Activated CD8-positive, alpha-beta memory T cell treated with anti-CD3 and anti-CD28 coated beads for 24 hours (primary cell): Measurements from ENCODE around the gene MAGI1.

Experiments used
- DNase-seq: peaks from one replicate; pipeline ENCODE4 v3.0.0-alpha.2; 2020

The MAGI1 gene

GRCh38 chr3:65828706-65829105 is 210.0 kb downstream of the MAGI1 start:
- DNase-seq = no peak

DNA sequence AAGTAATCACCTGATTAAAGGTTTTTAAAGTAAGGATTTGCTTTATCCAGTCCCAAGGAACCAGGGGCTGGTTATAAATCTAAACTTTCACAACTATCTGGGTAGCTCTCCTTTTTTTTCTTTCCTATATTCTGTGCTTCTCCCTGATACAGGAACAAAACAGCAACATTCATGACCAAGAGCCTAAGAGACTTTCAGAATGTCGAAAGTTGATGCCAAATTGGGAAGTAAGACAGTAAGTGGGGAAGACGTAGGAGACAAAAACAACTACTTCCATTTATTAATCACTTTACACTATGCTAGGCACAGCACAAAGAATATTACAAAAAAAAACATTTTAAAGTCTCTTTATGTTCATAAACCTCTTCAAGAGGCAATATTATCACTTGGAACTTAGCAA is 211.6 kb downstream of the MAGI1 start:
- DNase-seq = no peak

DNA sequence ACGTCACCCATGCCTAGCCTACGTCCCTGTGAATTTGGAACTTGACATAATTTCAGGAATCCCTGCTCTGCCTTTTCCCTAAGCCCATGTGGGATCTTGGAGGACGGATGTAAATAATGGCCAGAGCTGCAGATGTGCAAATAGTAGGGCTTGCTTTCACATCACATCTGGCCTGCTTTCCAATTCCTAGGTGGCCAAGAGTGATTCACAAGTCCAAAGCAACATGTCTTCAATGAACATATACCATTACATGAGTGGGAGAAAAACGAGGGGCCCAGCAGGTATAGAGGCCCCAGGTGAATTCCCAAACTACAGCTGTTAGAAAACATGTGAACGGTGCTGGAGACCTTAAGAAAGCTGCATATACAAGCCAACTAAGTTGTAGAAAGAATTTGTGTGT is 214.6 kb downstream of the MAGI1 start:
- DNase-seq = no peak

GRCh38 chr3:65820600-65820999 is 218.1 kb downstream of the MAGI1 start:
- no peak for DNase-seq

GRCh38 chr3:65819896-65820295 is 218.8 kb downstream of the MAGI1 start:
- DNase-seq = no peak

DNA sequence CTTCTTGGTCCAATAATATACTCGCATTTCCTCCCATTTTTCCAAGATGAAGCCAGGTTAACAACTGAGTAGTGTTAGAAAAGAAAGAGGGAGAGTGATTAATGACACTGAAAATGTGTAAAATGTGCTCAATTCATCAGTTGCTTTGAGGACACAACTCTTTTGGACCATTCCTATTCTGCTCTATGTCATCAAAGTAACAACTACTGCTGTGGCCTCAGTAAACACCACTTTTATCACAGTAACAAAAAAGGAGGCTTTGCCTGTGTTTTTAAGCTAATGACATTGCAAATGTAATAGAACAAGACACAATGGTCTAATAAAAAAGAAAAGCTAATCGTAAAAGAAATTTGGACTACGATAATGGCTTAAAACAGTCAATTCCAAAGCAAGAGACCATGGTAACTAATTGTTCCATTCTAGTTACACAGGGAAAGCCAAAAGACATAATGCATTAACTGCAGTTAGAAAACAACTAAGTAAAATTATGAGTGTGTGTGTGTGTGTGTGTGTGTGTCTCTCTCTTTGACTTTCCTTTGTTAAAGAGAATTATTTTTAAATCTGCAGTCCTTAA is 221.1 kb downstream of the MAGI1 start:
- no peak for DNase-seq

GRCh38 chr3:65816208-65816607 is 222.5 kb downstream of the MAGI1 start:
- no peak for DNase-seq

DNA sequence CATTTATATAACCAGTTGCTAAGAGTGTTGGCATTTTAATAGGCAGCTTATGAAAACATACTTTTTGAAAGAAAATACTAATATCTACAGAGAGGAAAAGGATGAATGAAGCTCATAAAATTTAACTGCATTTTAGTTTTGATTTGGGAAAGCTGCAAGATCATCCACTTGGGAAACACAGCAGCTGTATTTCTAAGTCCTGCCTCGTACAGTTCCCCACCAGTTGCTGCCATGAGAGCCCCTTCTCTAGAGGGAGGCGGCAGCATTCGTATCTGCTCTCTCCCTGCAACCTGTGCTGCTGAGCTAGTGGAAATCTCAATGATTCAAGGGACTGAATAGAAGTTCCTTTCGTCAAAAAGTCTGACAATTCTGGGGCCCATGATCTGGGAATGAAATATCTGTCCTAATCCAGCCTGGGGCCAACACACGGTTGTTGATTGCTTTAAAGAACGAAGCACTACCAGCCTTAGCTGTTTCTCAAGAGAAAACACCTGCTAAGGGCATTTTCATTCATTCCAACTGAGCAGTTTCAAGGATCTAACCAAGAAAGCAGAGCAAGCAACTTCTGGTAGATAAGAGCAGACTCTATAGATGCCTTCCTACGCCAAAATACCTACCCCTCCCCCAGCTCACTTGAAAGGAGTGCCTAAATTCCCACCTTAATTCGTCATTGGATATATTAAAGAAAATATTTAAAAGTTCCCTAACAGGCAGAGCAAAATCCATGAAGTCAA is 223.7 kb downstream of the MAGI1 start:
- DNase-seq = no peak

GRCh38 chr3:65811892-65812291 is 226.8 kb downstream of the MAGI1 start:
- DNase-seq = no peak

- no peak for DNase-seq
Observed at GRCh38 chr3:65811086-65811761, 227.5 kb downstream of the MAGI1 start.

DNA sequence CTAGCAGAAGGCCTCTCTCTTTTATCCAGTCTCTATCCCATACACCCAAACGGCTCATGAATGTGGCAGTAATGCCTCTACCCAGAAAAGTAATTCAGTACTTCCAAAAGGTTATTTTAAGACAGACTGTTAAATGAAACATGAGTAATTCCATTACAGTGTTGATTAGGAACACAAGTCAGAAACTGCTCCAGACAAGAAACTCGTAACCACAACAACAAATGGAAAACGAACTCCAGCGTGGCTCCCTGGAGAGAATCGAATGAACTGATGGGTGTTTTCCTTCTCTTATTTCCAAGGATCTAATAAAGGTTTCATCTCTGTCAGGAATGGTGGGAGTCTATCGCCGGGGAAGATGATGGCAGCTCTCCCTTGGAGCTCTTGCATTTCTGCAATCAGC is 228.4 kb downstream of the MAGI1 start:
- no peak for DNase-seq

- DNase-seq = no peak
Observed at GRCh38 chr3:65809641-65810150, 229.0 kb downstream of the MAGI1 start.

GRCh38 chr3:65808824-65809223 is 229.9 kb downstream of the MAGI1 start:
- DNase-seq = no peak

DNA sequence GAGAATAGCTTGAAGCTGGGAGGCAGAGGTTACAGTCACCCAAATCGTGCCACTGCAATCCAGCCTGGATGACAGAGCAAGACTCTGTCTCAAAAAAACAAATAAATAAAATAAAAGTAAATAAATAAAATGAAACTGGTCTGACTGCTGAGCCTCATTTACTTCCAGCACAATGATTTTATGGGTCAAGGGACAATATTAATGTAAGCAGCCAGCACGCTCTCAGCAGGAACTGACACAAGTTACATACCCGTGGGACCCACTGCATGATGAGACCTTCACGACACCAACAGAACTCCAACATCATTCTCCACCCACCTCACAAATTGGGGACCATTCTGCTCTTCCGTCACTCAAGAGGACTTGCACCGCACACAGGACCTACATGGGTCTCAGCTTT is 230.3 kb downstream of the MAGI1 start:
- DNase-seq = no peak

GRCh38 chr3:65807225-65807624 is 231.5 kb downstream of the MAGI1 start:
- DNase-seq = no peak

DNA sequence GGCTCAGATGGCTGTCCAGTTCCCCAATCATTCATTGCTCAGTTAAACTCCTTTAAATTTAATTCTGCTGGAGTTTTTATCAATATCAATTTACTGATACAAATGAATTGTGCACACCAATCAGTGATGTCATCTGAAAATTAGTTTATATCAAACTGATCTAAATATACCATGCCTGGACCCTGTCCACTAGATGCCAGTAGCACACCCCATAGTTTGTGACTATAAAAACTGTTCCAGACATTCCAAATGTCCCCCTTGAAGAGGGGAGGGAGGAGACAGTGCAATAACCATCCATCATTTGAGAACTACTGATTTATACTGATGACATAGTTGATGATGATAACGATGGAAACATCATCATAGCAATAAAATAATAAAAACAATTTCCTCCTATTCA is 232.1 kb downstream of the MAGI1 start:
- DNase-seq = no peak

DNA sequence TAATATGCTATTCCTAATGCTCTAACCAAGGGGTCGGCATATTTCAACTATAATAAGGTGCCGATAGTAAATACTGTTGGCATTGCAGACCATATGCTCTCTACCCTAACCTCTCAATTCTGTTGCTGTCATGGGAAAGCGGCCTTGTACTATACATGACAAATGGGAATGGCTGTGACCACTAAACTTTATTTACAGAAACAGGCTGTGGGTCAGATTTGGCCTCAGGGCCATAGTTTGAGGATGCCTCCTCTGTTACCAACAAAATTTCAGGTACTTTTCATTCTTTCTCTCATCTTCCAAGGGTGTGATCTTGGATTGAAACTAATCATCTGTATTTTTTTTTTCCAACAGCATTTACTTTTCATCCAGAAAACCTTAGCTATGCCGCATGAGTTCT is 242.0 kb downstream of the MAGI1 start:
- no peak for DNase-seq

GRCh38 chr3:65795166-65795565 is 243.6 kb downstream of the MAGI1 start:
- no peak for DNase-seq

- DNase-seq = no peak
Observed at GRCh38 chr3:65793495-65794200, 245.1 kb downstream of the MAGI1 start.

DNA sequence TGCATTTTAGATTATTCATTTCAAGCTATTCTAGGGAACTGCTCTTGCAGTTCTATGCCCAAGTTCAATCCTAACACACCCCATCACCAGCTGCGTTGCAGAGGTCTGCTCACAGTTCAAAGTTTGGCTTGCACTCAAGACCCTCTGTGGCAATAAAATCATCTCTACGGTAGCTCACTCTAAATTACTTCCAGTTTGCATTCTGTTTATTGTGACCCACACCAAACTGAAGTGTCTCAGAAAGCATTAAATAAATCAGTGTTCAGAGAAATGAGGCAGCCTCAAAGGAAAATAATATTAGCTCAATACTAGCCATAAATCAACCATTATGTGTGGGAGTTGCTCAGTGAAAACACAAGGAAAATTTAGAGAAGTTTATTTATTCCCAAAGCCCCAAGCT is 250.3 kb downstream of the MAGI1 start:
- DNase-seq = no peak

DNA sequence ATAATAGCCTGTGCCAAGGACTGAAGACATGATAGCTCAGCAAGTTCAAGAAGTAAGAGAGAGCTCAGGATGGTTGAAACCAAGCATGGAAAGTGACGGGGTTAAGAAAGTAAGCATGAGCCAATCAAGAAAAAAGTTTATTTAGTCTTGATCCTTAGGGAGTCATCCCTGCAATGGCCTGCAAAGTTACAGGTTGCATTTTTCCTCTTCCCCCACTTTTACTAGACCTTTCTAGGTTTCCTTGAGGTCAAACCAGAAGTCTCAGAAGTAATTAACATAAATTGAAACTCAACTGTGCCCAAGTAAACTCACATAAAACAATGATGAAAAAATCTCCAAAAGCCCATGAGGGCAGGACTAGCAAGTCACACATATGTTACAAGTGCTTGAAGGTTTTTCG is 250.9 kb downstream of the MAGI1 start:
- DNase-seq = no peak

DNA sequence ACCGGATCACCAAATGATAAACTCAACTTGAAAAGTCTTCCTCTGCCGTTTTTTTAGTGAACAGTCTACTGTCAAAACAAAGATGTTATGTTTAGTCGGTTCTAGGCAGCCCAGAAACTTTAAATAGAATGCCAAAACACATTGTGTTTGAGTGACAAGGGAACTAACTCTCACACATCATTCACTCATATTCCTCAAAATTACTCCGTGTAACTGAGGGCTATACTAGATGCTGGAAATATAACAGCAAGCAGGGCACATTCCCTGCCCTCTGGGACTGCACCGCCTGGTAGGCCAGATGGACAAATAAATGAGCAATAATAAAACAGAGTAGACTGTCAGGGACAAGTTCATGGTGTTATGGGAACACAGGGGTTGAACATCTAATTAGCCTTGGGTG is 251.4 kb downstream of the MAGI1 start:
- DNase-seq = no peak

GRCh38 chr3:65786890-65787289 is 251.8 kb downstream of the MAGI1 start:
- no peak for DNase-seq
